GM21529 (cell line): ENCODE results near the gene AP5B1.

Experiments used
- ATAC-seq: cut with Tn5 transposase; IDR thresholded peaks from one replicate; pipeline ENCODE4 v1.9.1; 2021; ENCODE audit not compliant: unreplicated experiment

Gene AP5B1

GRCh38 chr11:65786786-65787636 lies 6.2 kb upstream of the AP5B1 start, which contains the start of gene OVOL1:
OVOL1 (plus strand) TSS chr11:65787063; CDS start chr11:65787374, 311 bp downstream.
- no peak for ATAC-seq

DNA sequence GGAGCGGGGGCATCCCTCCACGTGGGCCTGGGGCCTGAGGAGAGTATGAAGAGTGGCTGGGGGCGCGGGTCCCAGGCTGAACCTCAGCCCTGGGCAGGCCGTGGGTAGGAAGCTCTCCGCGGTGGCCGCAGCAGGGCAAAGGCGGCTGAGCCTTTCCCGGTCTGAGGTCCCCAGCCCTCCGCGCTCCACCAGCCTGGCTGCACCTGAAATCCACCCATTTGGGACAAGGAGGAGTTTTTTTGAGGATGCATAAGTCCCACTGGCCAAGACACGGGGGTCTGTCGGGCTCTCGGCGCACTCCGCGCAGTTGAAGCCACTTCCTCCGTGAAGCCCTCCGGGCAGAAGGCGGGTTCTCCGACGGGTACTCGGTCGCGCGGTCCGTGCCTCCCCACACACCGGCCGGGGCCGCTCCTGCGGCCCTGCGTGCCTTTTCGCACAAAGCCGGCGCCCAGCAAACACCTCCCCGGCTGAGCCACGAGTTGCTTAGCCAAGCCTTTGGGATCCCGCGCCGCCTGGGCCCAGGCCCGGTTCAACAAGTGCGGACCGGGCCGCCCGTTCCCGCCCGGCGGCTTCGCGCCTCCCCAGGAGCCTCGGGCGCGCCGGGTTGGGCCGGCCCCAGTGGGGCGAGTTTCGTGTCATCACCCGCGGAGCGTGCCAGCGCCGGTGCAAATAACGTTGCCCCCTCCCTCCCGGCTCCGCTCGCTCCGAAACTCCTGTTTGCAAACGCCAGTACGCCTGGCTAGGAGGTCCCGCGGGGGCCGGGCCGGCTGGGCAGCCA lies 5.4 kb upstream of the AP5B1 start:
- no peak for ATAC-seq

DNA sequence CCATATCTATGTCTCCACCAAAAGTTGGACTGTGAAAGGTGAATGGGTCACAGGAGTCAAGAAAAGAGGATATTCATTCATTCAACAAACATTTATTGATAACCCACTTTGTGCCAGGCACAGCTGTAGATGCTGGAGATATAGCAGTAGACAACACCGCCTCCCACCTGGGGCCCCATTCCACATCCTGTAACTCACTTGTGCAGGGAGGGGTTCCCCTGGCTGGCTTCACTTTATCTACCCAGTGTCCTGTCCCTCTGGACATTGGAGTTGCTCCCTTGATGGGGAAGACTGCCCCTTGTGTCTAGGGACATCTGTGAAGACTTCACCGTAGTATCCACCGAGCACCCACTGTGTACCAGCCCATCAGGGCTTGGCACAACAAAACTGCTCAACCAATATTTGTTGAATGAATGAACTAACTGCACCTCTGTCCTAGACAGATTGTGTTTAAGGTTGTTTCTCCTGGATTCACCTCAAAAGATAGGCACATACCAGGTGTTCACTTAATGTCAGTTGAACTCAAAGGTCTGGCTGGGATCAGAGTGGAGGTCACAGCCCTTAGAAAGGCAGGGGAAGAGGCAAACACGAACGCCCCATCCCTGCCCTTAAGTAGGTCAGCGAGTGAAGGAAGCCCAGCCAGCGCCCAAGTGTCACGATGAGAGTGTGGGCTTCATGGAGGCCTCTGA lies 4.7 kb upstream of the AP5B1 start:
- ATAC-seq: no peak

DNA sequence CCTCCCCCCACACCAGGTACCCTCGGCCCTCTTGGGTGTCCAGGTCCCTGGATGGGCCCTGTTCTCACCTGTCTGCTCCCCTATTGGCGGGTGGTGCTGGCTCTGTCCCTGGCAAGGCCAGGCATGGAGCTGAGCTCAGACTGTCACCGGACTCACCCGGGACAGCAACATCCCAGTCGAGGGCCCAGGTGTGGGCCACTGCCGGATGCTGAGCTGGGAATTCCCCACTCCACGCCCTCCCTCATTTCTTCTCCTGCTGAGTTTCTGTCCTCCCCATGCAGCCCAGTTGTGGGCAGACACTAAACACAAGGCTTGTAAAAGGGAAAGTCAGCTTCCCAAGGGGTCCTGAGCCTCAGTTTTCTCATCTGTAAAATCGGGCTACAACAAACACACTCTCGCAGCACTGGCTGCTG lies 2.0 kb upstream of the AP5B1 start:
- ATAC-seq: no peak

DNA sequence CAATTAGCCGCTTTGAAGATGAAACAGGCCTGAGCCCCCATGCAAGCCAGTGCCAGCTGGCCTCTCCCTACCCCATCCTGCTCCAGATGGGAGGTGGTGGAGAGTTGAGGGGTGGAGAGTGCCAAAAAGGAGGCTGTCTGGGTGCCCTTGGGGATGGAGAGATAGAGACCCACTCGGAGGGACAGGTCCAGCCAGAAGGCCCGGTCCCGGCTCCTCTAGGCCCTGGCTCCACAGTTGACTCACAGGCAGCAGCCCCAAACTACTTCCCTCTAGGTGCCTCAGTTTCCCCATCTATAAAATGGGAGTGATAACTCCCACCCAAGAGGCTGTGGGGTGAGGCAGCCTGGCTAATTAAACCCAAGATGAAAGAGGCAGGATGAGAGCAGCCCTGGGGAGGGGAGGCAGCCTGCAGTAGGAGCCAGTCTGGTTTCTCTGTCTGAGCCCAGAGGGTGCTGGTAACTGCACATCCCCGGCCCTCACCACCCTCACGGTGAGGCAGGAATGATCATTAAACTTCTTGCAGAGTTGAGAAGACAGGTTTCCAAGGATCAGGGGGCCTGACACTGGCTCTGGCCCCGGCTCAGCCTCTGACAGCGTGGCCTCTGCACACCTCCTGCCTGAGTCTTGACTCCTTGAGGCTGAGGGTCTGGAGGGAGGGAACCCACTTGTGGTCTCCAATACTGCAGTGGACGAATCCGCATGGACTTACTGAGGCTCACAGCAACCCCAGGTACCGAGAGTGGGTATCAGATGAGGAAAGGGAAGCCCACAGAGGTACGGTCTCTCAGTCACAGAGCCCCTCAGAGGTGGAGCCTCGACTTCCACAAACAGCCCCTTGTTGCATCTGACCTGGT lies 1.4 kb upstream of the AP5B1 start:
- ATAC-seq: no peak

- peak; percentile 36 for ATAC-seq
Measured at GRCh38 chr11:65781152-65781961, 581 bp upstream of the AP5B1 start.

GRCh38 chr11:65779919-65780769 lies 632 bp downstream of the AP5B1 start:
- ATAC-seq: peak; percentile 52

GRCh38 chr11:65779669-65779918 lies 1.2 kb downstream of the AP5B1 start:
- ATAC-seq: no peak

DNA sequence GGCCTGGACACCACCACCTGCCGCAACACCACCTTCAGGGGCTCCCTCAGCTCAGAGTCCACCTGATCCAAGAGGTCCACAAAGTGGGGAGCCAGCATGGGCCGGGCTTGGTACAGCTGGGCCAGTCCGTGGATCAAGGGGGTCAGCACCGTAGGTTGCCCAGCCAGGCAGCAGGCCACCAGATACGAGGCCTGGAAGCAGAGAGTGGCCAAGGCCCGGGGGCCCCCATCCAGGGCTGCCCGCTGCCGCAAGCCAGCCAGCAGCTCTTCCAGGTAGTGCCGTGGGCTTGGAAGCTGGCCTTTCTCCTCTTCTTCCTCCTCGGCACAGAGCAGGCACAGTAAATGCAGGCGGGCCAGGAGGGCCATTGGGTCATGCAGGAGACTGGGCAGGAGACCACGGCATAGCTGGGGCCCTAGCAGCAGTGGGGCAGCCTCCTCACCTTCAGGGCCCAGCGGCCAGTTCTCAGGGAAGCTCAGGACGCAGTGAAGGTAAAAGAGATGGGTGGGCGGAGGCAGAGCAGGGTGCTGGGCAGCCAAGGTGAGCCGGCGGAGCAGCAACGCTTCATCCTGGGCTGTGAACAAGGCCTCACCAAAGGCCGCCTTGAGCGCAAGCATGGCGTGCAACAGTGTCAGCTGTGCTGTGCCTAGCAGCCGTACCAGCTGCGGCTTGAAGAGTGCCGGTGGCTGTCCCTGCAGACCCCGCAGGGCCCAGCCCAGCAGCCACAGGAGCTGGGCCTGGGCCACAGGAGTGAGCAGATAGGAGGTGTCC lies 1.7 kb downstream of the AP5B1 start:
- no peak for ATAC-seq

- no peak for ATAC-seq
Measured at GRCh38 chr11:65778431-65778900, 2.3 kb downstream of the AP5B1 start.

GRCh38 chr11:65777821-65778361 lies 2.9 kb downstream of the AP5B1 start:
- no peak for ATAC-seq

DNA sequence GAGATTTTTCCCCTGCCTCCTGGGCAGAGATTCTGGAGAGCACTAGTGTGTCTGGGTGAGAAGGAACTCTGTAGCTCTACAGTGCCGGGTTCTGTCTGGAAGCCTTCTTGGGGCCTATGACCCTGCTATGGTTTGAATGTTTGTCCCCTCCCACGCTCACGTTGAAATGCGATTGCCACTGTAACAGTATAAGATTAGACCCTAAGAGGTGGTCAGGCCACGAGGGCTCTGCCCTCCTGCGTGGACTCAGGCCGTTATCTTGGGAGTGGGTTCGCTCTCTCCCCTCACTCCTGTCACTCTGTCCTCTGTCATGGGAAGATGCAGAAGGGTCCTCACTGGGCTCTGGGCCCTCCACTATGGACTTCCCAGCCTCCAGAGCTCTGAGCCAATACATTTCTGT lies 3.5 kb downstream of the AP5B1 start:
- ATAC-seq: no peak

GRCh38 chr11:65776710-65777141 lies 4.0 kb downstream of the AP5B1 start:
- ATAC-seq: no peak

GRCh38 chr11:65776196-65776595 lies 4.6 kb downstream of the AP5B1 start:
- no peak for ATAC-seq

DNA sequence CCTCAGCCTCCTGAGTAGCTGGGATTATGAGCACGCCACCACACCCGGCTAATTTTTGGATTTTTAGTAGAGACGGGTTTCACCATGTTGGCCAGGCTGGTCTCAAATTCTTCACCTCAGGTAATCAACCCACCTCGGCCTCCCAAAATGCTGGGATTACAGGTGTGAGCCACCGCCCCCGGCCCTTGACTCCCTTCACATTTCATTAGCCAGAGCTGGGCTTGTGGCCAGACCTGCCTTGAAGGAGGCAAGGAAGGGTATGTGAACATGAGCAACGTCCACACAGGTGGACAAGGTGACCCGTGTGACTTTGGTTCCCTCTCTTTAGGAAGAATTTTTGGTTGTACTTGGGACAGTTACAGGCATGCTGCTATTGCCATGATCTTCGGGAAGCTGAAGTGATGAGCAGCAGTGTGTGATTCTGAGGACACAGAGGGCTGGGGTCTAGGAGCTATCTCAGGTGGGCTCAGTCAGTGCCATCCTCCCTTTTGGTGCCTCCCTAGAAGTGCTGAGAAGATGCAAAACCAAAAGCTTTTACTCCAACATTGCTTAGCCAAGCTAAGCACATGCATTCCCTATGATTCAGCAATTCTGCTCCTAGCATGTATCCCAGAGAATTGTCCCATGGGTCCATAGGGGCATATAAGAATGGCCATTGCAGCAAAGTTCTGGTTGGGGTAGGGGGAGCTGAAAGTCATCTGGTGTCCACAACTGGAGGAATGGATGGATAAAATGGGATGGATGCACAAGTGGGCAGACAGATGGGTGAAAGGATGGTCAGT lies 6.1 kb downstream of the AP5B1 start:
- ATAC-seq: no peak

GRCh38 chr11:65773784-65774411 lies 6.9 kb downstream of the AP5B1 start:
- ATAC-seq: no peak
